Measurements from ENCODE around the gene FOS.

GRCh38 chr14:75328558-75329155, 50.0 kb downstream of the FOS start:
- TF ChIP-seq, protein P1, sequence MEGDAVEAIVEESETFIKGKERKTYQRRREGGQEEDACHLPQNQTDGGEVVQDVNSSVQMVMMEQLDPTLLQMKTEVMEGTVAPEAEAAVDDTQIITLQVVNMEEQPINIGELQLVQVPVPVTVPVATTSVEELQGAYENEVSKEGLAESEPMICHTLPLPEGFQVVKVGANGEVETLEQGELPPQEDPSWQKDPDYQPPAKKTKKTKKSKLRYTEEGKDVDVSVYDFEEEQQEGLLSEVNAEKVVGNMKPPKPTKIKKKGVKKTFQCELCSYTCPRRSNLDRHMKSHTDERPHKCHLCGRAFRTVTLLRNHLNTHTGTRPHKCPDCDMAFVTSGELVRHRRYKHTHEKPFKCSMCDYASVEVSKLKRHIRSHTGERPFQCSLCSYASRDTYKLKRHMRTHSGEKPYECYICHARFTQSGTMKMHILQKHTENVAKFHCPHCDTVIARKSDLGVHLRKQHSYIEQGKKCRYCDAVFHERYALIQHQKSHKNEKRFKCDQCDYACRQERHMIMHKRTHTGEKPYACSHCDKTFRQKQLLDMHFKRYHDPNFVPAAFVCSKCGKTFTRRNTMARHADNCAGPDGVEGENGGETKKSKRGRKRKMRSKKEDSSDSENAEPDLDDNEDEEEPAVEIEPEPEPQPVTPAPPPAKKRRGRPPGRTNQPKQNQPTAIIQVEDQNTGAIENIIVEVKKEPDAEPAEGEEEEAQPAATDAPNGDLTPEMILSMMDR (IDR thresholded peaks at IDR 0.05): no peak
- TF ChIP-seq POLR2A (IDR thresholded peaks at IDR 0.05) (no peak), EP300 (IDR thresholded peaks at IDR 0.05) (no peak), POLR2AphosphoS5 (IDR thresholded peaks at IDR 0.05) (no peak)
